Measurements from ENCODE around the gene SMIM38. TPM values are rescaled to one million over a fixed set of nuclear protein-coding genes. Genes with fewer than 3 reads are reported as not detected.

Gene SMIM38
- total RNA-seq, 1 experiment from 2014 or later: not detected

DNA sequence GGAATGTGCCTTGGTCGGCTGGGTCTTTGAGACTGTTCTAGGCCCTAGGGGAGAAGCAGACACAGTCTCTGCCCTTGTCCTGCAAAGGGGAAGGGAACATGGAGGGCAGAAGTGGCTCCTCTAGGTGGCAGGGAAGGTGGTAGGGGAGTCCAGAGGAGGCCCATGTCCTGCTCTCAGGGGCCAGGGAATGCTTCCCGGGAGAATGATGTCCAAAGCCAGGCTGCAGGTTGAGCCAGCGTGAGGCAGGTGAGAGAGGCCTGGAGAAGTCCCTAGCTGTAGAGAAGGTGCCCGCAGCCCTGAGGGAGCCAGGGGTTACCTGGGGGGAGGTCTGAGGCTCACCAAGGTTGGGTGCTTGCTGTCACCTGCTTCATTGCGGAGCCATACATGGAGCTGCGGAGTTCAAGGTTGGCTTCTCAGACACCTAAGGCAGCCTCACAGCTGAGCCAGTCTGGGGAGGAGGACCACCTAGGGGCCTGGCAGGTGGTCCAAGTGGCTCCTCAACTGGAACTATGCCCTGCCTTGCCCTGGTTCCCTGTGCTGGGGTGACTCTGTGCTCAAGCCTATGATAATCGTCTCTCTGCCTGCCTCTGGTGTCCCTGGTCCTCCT lies 46.1 kb downstream of the SMIM38 start:
- no peak for DNase-seq (ENCODE audit: low spot score)

DNA sequence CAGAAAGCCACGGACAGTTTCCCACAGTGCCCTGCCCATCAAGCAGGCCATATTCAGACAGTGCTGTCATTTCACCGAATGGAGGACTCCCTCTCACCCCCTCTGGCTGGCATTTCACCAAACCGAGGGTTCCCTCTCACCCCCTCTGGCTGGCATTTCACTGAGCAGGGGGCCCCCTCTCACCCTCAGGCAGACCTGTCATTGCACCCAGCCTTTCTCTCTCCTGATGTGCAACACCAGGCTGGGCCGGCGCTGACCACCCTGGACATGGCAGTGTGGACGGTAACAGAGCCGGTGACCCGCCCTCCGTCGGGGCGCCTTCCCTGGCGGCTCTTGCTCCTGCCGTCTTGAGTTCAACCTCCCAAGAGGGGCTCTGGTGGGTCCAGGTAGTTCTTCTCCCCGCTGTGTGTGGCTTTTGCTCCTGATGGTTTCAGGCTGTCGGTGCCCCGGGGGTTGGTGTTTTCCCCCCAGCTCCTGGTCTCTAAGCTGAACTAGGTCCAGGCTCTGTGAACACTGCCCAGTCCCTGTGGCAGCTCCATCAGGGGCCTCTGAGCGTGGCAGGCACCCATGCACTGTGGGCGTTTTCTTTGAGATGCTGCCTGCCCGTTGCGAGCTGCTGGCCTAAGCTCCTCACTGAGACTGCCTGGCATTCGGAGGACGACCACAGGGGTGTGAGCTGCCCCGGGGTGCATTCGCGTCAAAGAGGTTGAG lies 46.9 kb downstream of the SMIM38 start:
- no peak for DNase-seq (ENCODE audit: low spot score)

DNA sequence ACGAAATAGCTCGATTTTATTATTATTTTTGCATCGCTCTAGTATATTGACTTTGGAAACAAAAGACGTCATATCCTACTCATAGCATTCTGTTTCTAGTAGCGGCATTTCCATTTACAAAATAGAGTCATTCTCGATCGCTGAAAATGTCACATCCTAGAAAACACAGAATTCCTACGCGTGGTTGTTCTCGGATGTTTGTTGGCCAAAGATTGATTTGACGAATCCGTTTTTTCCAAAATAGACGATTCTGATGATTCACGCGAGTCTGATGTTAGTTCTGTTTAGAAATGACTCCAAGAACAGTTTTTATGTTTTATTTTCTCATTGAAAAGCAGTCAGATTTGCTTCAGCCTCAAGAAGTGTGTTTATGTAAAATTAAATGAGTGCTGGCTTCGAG lies 47.6 kb downstream of the SMIM38 start:
- no peak for DNase-seq (ENCODE audit: low spot score)

GRCh38 chr11:69203901-69204245 lies 48.1 kb downstream of the SMIM38 start:
- DNase-seq (ENCODE audit: low spot score): no peak

DNA sequence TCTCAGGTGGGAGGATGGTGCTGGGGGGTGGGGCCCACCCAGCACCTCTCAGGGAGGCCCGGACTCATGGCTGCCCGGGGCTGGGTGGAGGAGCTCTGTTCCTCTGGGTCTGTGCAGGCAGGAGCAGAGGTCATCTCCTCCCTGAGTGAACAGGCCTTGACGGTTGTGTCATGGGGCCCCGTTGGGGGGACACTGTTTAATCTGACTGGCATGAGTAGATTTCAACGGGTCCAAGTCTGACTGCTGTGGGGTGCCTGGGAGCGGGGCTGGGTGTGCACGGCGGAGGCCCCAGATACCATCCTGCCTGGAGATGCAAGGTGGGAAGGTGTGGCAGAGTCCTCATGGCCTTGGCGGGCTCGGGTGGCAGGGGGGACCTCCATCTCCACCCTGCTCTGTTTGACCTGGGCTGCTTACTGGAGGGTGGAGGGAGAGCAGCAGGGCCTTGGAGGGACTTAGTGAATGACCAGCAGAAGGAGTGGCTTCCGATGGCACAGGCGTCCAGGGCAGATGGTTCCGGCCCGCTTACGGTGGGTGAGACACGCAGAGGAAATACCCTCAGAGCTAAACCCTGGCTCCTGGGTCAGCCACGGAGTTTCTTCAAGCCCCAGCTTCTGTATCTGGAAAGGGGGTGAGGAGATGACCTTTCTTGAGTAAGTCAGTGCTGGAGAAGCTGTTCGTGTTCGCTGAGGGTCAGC lies 48.7 kb downstream of the SMIM38 start:
- no peak for DNase-seq (ENCODE audit: low spot score)

DNA sequence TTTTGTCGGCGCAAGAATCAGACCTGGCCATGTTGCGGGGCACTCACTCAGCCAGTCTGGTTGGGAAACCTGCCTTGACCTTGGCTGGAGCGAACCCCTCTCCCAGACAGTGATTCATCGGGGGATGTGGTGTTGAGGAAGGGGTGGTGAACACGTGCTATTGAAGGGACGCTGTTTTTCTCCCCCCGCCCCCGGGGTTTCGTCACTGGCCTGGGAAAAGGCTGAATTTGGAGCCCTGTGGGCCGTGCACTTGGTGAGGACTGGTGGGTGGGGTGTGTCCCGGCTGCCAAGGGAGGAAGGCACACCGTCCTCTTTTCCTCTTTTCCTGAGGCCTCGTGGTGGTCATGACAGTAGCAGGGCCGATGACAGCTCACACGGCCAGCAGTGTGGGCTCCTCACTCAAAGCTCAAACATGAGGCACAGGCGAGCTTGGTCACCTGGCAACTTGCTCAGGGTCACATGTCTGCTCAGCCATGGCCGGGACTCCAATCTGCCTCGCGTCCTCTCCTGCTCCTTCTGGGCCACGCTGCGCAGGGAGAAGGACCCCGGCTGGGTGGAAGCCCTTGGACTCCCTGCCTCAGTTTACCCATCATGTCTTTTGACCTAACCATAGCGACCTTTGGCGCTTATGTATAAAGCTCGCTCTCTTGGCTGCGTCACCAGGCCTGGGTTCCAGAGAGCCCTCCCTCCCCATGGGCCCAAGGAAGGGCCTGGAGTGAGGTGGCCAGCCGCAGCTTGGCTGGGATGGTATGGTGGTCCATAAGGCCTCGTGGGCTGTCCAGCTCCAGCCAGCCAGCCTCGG lies 49.4 kb downstream of the SMIM38 start:
- no peak for DNase-seq (ENCODE audit: low spot score)

Other genes starting within 250 kb of the SMIM38 start
- gene MRGPRD, start 174.9 kb upstream of the SMIM38 start, total RNA-seq (2014; rRNA removed; shearing (Covaris generic)): not detected in 2 replicates
- 0.05 TPM in 2 replicates for gene MRGPRF, start 142.7 kb upstream of the SMIM38 start, total RNA-seq (2014; rRNA removed; shearing (Covaris generic))
- 21.9 and 25.1 TPM in 2 replicates for gene TPCN2, start 107.0 kb upstream of the SMIM38 start, total RNA-seq (2014; rRNA removed; shearing (Covaris generic))
- 97.2 and 98.4 TPM in 2 replicates for gene MYEOV, start 138.2 kb downstream of the SMIM38 start, total RNA-seq (2014; rRNA removed; shearing (Covaris generic))